PC-3 (cell line): ENCODE results near the gene WDR46. TPM values are rescaled to one million over a fixed set of nuclear protein-coding genes. Genes with fewer than 3 reads are reported as not detected.

Experiments used
- ATAC-seq: fragments of 200-7000 bp; cut with Tn5 transposase; 2 replicates; pipeline ENCODE4 v1.9.1; 2020; ENCODE audit warnings: mild to moderate bottlenecking, moderate library complexity
- BruUV-seq: library from RNA; stranded (reverse); fragments of 400-500 nt; replicated peaks from 2 replicates; lab custom pipeline; 2021; lab: Mats Ljungman, UMichigan
- CTCF ChIA-PET: fragments of 300-600 bp; sonication (Branson Sonifier 250); formaldehyde crosslinking; loops from one replicate; lab custom pipeline; 2022; ENCODE audit warnings: antibody characterized with exemption; lab: Charles Lee
- POLR2A ChIA-PET: fragments of 300-600 bp; sonication (Branson Sonifier 250); formaldehyde crosslinking; loops from one replicate; lab custom pipeline; 2022; ENCODE audit warnings: antibody characterized with exemption; ENCODE audit not compliant: unreplicated experiment; lab: Charles Lee
- DNase-seq: peaks from one replicate; pipeline ENCODE4 v3.0.0-alpha.2; 2015
- H2AFZ ChIP-seq: fragments of 300-600 bp; sonication (generic); 2 replicates; pipeline ENCODE4 v1.6.0; 2016; ENCODE audit warnings: antibody characterized with exemption, low read length
- H3F3A ChIP-seq: fragments of 300-600 bp; sonication (generic); one replicate; pipeline ENCODE4 v1.6.0; 2017; ENCODE audit warnings: antibody characterized with exemption, low read length, control low read depth, mild to moderate bottlenecking; ENCODE audit not compliant: unreplicated experiment
- H3K27ac ChIP-seq: fragments of 300-600 bp; sonication (generic); 2 replicates; pipeline ENCODE4 v1.5.1; 2016; ENCODE audit warnings: mild to moderate bottlenecking, low read length
- H3K27me3 ChIP-seq: fragments of 300-600 bp; sonication (generic); 2 replicates; pipeline ENCODE4 v1.6.1; 2016; ENCODE audit warnings: low read length, mixed read lengths
- H3K36me3 ChIP-seq: fragments of 300-600 bp; sonication (generic); 2 replicates; pipeline ENCODE4 v1.6.1; 2016; ENCODE audit warnings: low read depth, mixed run types, low read length, mixed read lengths
- H3K4me1 ChIP-seq: fragments of 300-600 bp; sonication (generic); 2 replicates; pipeline ENCODE4 v1.5.1; 2016; ENCODE audit warnings: low read length; ENCODE audit not compliant: insufficient read depth
- H3K4me2 ChIP-seq: fragments of 300-600 bp; sonication (generic); 2 replicates; pipeline ENCODE4 v1.6.0; 2016; ENCODE audit warnings: low read length
- H3K4me3 ChIP-seq: fragments of 300-600 bp; sonication (generic); 2 replicates; pipeline ENCODE4 v1.5.1; 2016; ENCODE audit warnings: mild to moderate bottlenecking, low read length, mixed read lengths
- H3K79me2 ChIP-seq: fragments of 300-600 bp; sonication (generic); 2 replicates; pipeline ENCODE4 v1.6.1; 2017; ENCODE audit warnings: low read length, mixed read lengths
- H3K9ac ChIP-seq: fragments of 300-600 bp; sonication (generic); 2 replicates; pipeline ENCODE4 v1.6.0; 2016; ENCODE audit warnings: mild to moderate bottlenecking, low read length
- H3K9me2 ChIP-seq: fragments of 300-600 bp; sonication (generic); replicated peaks from 2 replicates; pipeline ENCODE4 v1.6.1; 2016; ENCODE audit warnings: mixed run types, low read length, mixed read lengths
- H3K9me3 ChIP-seq: fragments of 300-600 bp; sonication (generic); 2 replicates; pipeline ENCODE4 v1.6.1; 2016; ENCODE audit warnings: low read length, mixed read lengths
- H4K20me1 ChIP-seq: fragments of 300-600 bp; sonication (generic); 2 replicates; pipeline ENCODE4 v1.6.1; 2016; ENCODE audit warnings: low read length, mixed read lengths
- EZH2 ChIP-seq: fragments of 300-600 bp; sonication (generic); IDR thresholded peaks from one replicate; pipeline ENCODE4 v1.6.1; 2017; ENCODE audit warnings: antibody characterized with exemption, mild to moderate bottlenecking, low read length; ENCODE audit not compliant: unreplicated experiment
- intact Hi-C: fragments of 100-400 bp; cut with micrococcal nuclease; formaldehyde crosslinking; loops from 2 replicates; pipeline ENCODE4 v1.9.0; 2023
- total RNA-seq: library from RNA; depleted of rRNA; stranded (reverse); fragments of >200 nt; gene quantifications from 2 replicates; pipeline ENCODE4 v1.2.3, GENCODE V29; 2014
- TF ChIP-seq, protein P1 (sequence below): fragments of 300-600 bp; sonication (generic); conservative IDR thresholded peaks from 2 replicates; pipeline ENCODE4 v1.5.1; 2017; ENCODE audit warnings: antibody characterized with exemption, low read depth, mild to moderate bottlenecking, low read length

Gene WDR46
- total RNA-seq, 1 experiment from 2014 or later, result 104 TPM

DNA sequence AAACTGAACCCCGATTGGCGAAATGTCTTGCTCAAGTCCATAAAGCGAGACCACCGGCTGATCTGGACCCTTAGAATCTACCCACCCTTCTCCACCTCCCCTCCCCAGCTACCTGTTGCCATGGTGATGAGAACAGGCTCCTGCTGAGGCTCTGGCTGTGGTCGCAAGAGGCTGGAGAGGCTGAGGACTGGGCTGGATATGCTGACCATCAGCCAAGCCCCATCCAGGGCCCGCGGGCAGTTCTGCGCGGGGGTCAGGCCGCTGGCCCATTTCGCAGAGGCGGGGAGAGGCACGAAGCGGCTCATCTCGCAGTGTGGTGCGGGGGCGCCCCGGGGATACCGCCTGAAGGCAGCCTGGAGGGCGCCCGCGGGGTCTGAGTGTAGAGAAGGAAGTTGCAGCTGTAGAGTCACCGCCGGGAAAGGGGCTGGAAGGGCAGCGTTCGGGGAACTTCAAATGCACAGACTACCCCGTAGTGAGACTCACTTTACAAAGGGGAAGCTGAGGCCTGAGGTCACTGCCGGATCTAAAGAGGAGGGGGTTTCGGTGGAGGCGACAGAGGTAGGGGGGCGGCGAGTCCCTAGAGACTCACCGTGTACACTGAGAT, 24.2 kb upstream of the WDR46 start:
- ChIA-PET CTCF (interaction anchor here (0.6 kb wide), 2 partner anchors 75 to 621 kb away, joined by 3 read pairs; no protein-coding TSS in a partner anchor), POLR2A (no interaction called here)
- H3K9ac ChIP-seq, result peak overlapping the region; percentile 92
- H3K27me3 ChIP-seq, result no peaks in the 10 kb centered on the region
- no peaks in the 10 kb centered on the region for H3K9me3 ChIP-seq
- ATAC-seq (0 out of 2 replicates have a peak, but pooled peaks have one; percentile 1), DNase-seq (no peak)
- H3K4me3 ChIP-seq, result peak overlapping the region; percentile 75
- peaks cover 46% of the 10 kb centered on the region for H3K79me2 ChIP-seq
- H3F3A ChIP-seq, result no peaks in the 10 kb centered on the region
- peaks cover 6% of the 10 kb centered on the region; the same call in 1 of the 2 replicates for H4K20me1 ChIP-seq
- TSS peak; percentile 70 for BruUV-seq
- intact Hi-C loops, result loop anchor here (2.0 kb wide), 2 partner anchors 14 to 78 kb away; partner anchors contain the start of genes KIFC1 and RGL2
- no peaks in the 10 kb centered on the region for H3K36me3 ChIP-seq
- no peak for TF ChIP-seq EZH2
- TF ChIP-seq, protein P1, sequence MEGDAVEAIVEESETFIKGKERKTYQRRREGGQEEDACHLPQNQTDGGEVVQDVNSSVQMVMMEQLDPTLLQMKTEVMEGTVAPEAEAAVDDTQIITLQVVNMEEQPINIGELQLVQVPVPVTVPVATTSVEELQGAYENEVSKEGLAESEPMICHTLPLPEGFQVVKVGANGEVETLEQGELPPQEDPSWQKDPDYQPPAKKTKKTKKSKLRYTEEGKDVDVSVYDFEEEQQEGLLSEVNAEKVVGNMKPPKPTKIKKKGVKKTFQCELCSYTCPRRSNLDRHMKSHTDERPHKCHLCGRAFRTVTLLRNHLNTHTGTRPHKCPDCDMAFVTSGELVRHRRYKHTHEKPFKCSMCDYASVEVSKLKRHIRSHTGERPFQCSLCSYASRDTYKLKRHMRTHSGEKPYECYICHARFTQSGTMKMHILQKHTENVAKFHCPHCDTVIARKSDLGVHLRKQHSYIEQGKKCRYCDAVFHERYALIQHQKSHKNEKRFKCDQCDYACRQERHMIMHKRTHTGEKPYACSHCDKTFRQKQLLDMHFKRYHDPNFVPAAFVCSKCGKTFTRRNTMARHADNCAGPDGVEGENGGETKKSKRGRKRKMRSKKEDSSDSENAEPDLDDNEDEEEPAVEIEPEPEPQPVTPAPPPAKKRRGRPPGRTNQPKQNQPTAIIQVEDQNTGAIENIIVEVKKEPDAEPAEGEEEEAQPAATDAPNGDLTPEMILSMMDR, result 0 out of 2 replicates have a peak, but pooled peaks have one; percentile 9
- peaks cover 19% of the 10 kb centered on the region for H3K4me1 ChIP-seq
- H3K4me2 ChIP-seq, result peak overlapping the region; percentile 87
- H3K27ac ChIP-seq, result peak overlapping the region; percentile 82
- H3K9me2 ChIP-seq, result no peaks in the 10 kb centered on the region
- H2AFZ ChIP-seq, result peak overlapping the region; percentile 58

DNA sequence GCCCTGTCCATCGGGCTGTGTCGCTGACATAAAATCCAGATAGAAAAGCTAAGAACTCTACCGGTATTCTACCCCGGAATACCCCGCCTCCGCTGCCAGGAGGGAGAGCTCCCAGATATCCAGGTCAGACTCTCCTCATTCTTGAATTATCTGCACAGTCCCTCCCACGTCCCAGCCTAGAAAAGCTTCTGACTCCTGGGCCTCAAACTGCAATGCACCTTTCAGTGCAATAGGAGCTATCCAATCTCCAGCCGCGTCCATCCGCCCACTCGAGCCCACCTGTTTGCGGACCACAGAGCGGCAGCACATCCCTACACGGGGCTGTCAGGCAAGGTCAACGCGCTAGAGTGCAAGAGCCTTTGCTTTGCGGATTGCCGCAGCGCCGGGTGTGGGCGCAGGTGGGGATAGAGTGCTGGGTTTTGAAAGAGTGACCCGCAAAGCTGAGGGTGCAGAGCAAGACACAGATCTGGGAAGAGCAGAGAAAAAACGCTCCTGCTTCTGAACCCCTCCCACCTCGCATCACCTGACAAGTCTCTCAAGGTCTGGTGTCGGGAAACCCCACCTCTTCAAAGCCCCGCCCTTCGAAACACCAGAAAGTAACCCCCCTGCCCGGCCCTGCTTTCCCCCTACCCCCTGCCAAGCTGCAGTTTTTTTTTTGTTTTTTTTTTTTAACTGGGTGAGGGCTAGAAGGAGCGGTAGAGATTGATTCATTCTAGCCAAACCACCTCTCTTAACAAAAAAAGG, 23.5 kb upstream of the WDR46 start:
- Histone ChIP-seq H3K36me3 (no peaks in the 10 kb centered on the region), H4K20me1 (peaks cover 6% of the 10 kb centered on the region; the same call in 1 of the 2 replicates), H3K9me3 (no peaks in the 10 kb centered on the region), H3K4me2 (peak overlapping the region; percentile 87), H3K4me3 (peak overlapping the region; percentile 75), H3K4me1 (peaks cover 18% of the 10 kb centered on the region), H2AFZ (peak overlapping the region; percentile 63), H3K27me3 (no peaks in the 10 kb centered on the region), H3K79me2 (peaks cover 46% of the 10 kb centered on the region), H3K27ac (peak overlapping the region; percentile 82), H3F3A (no peaks in the 10 kb centered on the region), H3K9ac (peak overlapping the region; percentile 92), H3K9me2 (no peaks in the 10 kb centered on the region)
- no TSS peak for BruUV-seq
- peak; percentile 51 for ATAC-seq
- peak; percentile 79 for DNase-seq
- TF ChIP-seq, protein P1, result no peak
- no peak for TF ChIP-seq EZH2
- CTCF ChIA-PET, result interaction anchor here (0.6 to 0.7 kb wide), 2 partner anchors 179 to 620 kb away, joined by 3 read pairs; no protein-coding TSS in a partner anchor
- POLR2A ChIA-PET, result interaction anchor here (0.6 to 0.7 kb wide), 2 partner anchors 12 to 13 kb away, joined by 4 to 6 read pairs; no protein-coding TSS in a partner anchor
- intact Hi-C loops, result loop anchor here (2.0 kb wide), 2 partner anchors 14 to 78 kb away; partner anchors contain the start of genes KIFC1 and RGL2
